ENCODE measurements around the gene CDH26.

Gene CDH26

DNA sequence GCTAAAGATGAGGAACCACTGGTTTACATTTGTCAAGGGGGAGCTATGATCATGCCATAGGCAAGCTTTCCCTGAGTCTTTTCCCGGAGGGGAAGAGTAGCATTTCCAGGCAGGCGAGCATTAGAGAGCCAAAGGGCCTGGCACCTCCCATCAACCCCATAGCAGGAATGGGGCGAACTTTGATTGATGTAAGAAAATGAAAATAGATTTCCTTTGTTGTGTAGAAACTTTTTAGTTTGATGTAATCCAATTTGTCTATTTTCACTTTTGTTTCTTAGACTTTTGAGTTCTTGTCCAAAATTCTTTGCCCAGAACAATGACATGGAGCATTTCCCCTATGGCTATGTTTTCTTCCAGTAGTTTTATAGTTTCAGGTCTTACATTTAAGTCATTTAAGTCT is 85.2 kb downstream of the CDH26 start:
- TF ChIP-seq CTCF (IDR thresholded peaks at IDR 0.05; ENCODE audit: low read depth, low read length): no peak
- no peak overlapping the region for H3K4me3 ChIP-seq (replicated peaks in 1 of 2; ENCODE audit: low read depth in 2 of 2, low read length in 2 of 2)
- DNase-seq (ENCODE audit: low read depth in 2 of 2): no peak

DNA sequence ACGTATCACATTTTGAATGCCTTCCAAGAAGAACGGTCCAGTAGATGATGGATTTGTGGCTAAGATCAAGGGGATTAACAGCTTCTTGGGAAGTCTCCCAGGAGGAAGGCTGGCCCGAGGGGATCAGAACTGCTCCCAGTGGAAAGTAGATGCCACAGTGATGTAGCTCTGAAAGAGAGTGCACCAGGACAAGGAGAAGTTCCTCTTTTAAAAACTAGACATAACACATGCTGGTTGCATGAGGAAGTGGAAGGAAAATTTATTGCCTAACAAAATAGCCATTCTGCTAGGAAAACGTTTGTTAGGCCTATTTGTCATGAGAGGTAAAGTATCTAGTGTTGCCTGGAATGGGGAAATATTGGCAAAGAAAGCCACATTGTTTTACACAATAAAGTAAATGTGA is 87.8 kb downstream of the CDH26 start:
- H3K4me3 ChIP-seq (replicated peaks in 1 of 2; ENCODE audit: low read depth in 2 of 2, low read length in 2 of 2): no peak overlapping the region
- no peak for DNase-seq (ENCODE audit: low read depth in 2 of 2)
- TF ChIP-seq CTCF (IDR thresholded peaks at IDR 0.05; ENCODE audit: low read depth, low read length): no peak

- no peak for TF ChIP-seq CTCF (IDR thresholded peaks at IDR 0.05; ENCODE audit: low read depth, low read length)
- H3K4me3 ChIP-seq (replicated peaks in 1 of 2; ENCODE audit: low read depth in 2 of 2, low read length in 2 of 2): no peak overlapping the region
- DNase-seq (ENCODE audit: low read depth in 2 of 2): no peak
Measured at GRCh38 chr20:60046436-60046835, 88.2 kb downstream of the CDH26 start.

DNA sequence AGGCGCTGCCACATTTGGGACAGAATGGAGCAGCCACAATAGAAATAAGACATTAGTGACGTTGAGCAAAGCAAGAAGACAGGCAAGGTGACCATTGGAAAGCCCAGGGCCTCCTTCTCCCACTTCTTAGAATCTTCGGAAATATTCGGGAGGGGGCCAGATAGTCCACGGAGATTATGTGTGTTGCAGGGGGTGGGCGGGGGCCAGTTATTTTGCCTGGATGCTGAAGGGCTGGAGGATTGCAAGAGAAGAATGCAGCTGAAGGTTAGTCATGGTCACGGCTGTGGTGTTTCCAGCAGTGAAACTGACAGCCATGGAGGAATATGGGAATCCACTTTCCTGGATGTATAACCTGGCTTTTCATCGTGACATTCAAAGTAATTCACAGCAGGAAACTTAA is 88.6 kb downstream of the CDH26 start:
- TF ChIP-seq CTCF (IDR thresholded peaks at IDR 0.05; ENCODE audit: low read depth, low read length): no peak
- no peak for DNase-seq (ENCODE audit: low read depth in 2 of 2)
- no peak overlapping the region for H3K4me3 ChIP-seq (replicated peaks in 1 of 2; ENCODE audit: low read depth in 2 of 2, low read length in 2 of 2)

DNA sequence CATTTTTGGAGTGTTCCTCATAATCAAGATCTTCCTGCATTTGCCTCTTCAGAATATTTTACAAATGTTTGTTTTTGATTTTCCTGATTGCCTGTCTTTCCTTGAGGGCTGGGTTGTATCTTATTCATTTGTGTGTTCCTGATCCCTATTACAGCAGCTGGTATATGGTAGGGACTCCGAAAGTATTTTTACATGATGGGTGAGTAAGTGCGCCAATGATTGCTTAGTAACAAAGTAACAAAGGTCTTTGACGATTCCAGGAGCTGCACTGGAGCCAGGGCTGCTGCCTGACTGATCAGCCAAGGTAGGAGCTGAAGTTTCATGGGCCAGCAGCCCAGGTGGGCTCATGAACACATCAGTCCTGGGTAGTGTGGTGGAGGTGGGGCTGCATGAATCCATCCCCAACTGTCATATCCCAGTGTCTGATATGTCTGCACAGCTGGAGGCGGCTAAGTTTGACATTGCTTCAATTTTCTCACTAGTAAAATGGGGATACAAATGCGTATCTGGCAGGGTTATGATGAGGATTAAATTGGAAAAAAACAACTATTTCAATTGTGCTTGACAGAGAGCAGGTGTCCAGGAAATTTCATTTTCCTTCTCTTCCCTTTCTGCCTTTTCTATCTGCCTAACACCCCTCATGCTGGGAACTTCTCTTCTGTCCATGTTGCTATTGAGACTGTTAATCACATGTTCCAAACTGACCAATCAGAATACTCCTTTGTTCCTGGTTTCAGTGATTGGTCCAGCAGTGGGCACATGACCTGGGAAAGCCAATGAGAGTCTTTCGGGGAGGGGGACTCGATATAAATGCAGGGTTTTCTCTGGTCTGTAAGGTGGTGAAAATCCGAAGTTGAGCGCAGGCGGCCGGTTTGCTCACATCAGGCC is 90.7 kb downstream of the CDH26 start:
- DNase-seq (ENCODE audit: low read depth in 2 of 2): no peak
- no peak overlapping the region for H3K4me3 ChIP-seq (replicated peaks in 1 of 2; ENCODE audit: low read depth in 2 of 2, low read length in 2 of 2)
- TF ChIP-seq CTCF (IDR thresholded peaks at IDR 0.05; ENCODE audit: low read depth, low read length): no peak

GRCh38 chr20:60049601-60050000 is 91.4 kb downstream of the CDH26 start:
- no peak for TF ChIP-seq CTCF (IDR thresholded peaks at IDR 0.05; ENCODE audit: low read depth, low read length)
- H3K4me3 ChIP-seq (replicated peaks in 1 of 2; ENCODE audit: low read depth in 2 of 2, low read length in 2 of 2): no peak overlapping the region
- peak in 1 of 2 donors; percentile 22 for DNase-seq (ENCODE audit: low read depth in 2 of 2)
